Measurements from ENCODE around the gene RAB31. TPM values are rescaled to one million over a fixed set of nuclear protein-coding genes. Genes with fewer than 3 reads are reported as not detected.
"Not testable (repeated sequence)": the region's sequence is repeated elsewhere in the genome, so short reads cannot be mapped to it uniquely, and the experiment has no call there.

RAB31 gene
- total and polyA plus RNA-seq, 5 experiments from 2014 or later: 0.74 to 2.2 (median 1.3) TPM

- ATAC-seq, H3K27ac Mint-ChIP-seq, DNase-seq, H3K4me3 Mint-ChIP-seq, H3K9me3 Mint-ChIP-seq, H3K4me1 Mint-ChIP-seq, POLR2A ChIA-PET, H3K36me3 Mint-ChIP-seq: not testable (repeated sequence)
- H3K27me3 Mint-ChIP-seq: peaks cover 5 to 19% (median 11%) of the 10 kb centered on the region in 5 donors
These were observed 194.2 kb downstream of the RAB31 start for GRCh38 chr18:9902264-9902663.

DNA sequence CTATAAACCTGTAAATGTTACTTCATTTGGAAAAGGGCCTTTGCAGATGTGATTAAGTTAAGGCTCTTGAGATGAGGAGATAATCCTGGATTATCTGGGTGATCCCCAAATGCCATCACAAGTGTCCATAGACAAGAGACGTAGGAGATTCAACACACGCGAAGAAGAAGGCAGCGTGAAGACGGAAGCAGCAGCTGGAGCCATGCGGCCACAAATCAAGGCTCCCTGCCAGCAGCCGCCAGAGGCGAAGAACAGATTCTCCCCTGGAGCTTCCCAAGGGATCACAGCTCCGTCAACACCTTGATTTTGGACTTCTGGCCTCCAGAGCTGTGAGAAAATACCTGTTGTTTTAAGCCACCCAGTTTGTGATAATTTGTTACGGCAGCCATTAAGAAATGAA is 194.7 kb downstream of the RAB31 start:
- Mint-ChIP-seq H3K9me3 (no peaks in the 10 kb centered on the region), H3K27ac (no peak overlapping the region), H3K4me1 (no peaks in the 10 kb centered on the region), H3K27me3 (peaks cover 5 to 25% (median 11%) of the 10 kb centered on the region in 5 donors), H3K36me3 (peaks cover 0 to 3% (median 0%) of the 10 kb centered on the region in 3 donors), H3K4me3 (no peak overlapping the region)
- POLR2A ChIA-PET: no interaction called here
- no peak for ATAC-seq
- no peak for DNase-seq

- H3K27me3 Mint-ChIP-seq: peaks cover 6 to 27% (median 12%) of the 10 kb centered on the region in 5 donors
These were observed 197.4 kb downstream of the RAB31 start for GRCh38 chr18:9905401-9905922.

GRCh38 chr18:9906481-9906880 is 198.4 kb downstream of the RAB31 start:
- peaks cover 6 to 27% (median 11%) of the 10 kb centered on the region in 5 donors for H3K27me3 Mint-ChIP-seq
- DNase-seq: no peak
- POLR2A ChIA-PET: interaction anchor here (1.2 kb wide), 1 partner anchor 8 kb away, joined by 5 read pairs; no protein-coding TSS in a partner anchor
- H3K36me3 Mint-ChIP-seq: peaks cover 0 to 3% (median 0%) of the 10 kb centered on the region in 3 donors
- H3K4me1 Mint-ChIP-seq: peaks cover 0 to 1% (median 0%) of the 10 kb centered on the region in 4 donors
- H3K9me3 Mint-ChIP-seq: no peaks in the 10 kb centered on the region
- no peak overlapping the region for H3K4me3 Mint-ChIP-seq
- no peak overlapping the region for H3K27ac Mint-ChIP-seq
- ATAC-seq: no peak

More at GRCh38 chr18:9905401-9905922, 197.4 kb downstream of the RAB31 start:
- H3K36me3 Mint-ChIP-seq: peaks cover 0 to 3% (median 0%) of the 10 kb centered on the region in 3 donors
- DNase-seq (no peak), ATAC-seq (no peak)
- POLR2A ChIA-PET: no interaction called here
- no peaks in the 10 kb centered on the region for H3K9me3 Mint-ChIP-seq
- H3K4me1 Mint-ChIP-seq: no peaks in the 10 kb centered on the region
- H3K4me3 Mint-ChIP-seq: no peak overlapping the region
- no peak overlapping the region for H3K27ac Mint-ChIP-seq

GRCh38 chr18:9907867-9908266 is 199.8 kb downstream of the RAB31 start:
- POLR2A ChIA-PET: no interaction called here
- Mint-ChIP-seq H3K4me3 (no peak overlapping the region), H3K9me3 (no peaks in the 10 kb centered on the region), H3K36me3 (peaks cover 0 to 3% (median 0%) of the 10 kb centered on the region in 3 donors), H3K27ac (no peak overlapping the region), H3K27me3 (peaks cover 5 to 27% (median 11%) of the 10 kb centered on the region in 5 donors), H3K4me1 (peaks cover 0 to 3% (median 1%) of the 10 kb centered on the region in 4 donors)
- no peak for DNase-seq
- no peak for ATAC-seq

DNA sequence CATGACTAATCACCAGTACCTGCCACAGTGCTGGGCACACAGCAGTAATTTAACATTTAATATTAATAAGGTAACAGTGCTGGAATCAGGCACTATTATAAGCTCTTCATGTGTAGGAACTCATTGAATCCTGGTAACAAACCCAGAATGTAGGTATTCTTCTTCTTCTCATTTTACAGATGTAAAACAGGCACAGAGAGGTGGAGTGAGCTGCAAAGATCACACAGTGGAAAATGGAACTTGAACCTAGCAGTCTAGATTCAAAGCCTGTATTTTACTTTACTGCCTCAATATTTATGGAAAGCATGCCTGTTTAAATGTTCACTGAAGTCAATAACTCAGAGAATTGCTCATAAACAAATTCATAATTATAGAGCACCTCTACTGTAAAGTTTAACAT is 202.0 kb downstream of the RAB31 start:
- H3K4me1 Mint-ChIP-seq: peaks cover under 1 to 10% (median 9%) of the 10 kb centered on the region in 4 donors
- peaks cover 3 to 27% (median 7%) of the 10 kb centered on the region in 5 donors for H3K27me3 Mint-ChIP-seq
- no peaks in the 10 kb centered on the region for H3K9me3 Mint-ChIP-seq
- POLR2A ChIA-PET: no interaction called here
- DNase-seq (no peak), ATAC-seq (no peak)
- H3K36me3 Mint-ChIP-seq: no peaks in the 10 kb centered on the region
- H3K27ac Mint-ChIP-seq: no peak overlapping the region
- H3K4me3 Mint-ChIP-seq: no peak overlapping the region

DNA sequence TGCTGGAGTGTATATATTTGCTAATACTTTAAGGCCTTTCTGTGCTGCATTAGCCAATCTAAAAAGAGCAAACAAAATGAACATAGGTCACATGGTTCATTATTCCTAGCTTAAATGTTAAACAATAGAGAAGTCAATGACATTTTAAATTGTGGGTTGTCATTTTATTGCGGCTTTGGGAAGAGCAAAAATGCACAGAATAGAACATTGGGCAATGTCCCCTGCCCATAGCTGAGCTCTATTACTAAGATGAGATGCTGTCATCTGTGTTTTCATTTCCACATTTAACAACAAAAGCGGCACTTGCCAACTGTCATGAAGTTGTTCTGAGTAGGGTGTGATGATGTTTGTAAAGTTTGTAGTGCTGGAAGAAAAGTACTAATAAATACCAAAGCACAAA is 202.6 kb downstream of the RAB31 start:
- peaks cover 4 to 16% (median 15%) of the 10 kb centered on the region in 4 donors for H3K4me1 Mint-ChIP-seq
- DNase-seq: no peak
- no peaks in the 10 kb centered on the region for H3K9me3 Mint-ChIP-seq
- POLR2A ChIA-PET: no interaction called here
- H3K4me3 Mint-ChIP-seq: no peak overlapping the region
- H3K27ac Mint-ChIP-seq: no peak overlapping the region
- no peak for ATAC-seq
- no peaks in the 10 kb centered on the region for H3K36me3 Mint-ChIP-seq
- peaks cover 3 to 24% (median 6%) of the 10 kb centered on the region in 5 donors for H3K27me3 Mint-ChIP-seq

GRCh38 chr18:9911226-9911625 is 203.1 kb downstream of the RAB31 start:
- DNase-seq (no peak), ATAC-seq (no peak)
- POLR2A ChIA-PET: no interaction called here
- H3K4me3 Mint-ChIP-seq: no peak overlapping the region
- H3K9me3 Mint-ChIP-seq: no peaks in the 10 kb centered on the region
- H3K4me1 Mint-ChIP-seq: peaks cover 10 to 22% (median 20%) of the 10 kb centered on the region in 4 donors
- peaks cover 2 to 18% (median 3%) of the 10 kb centered on the region in 5 donors for H3K27me3 Mint-ChIP-seq
- H3K36me3 Mint-ChIP-seq: no peaks in the 10 kb centered on the region
- no peak overlapping the region for H3K27ac Mint-ChIP-seq

Other genes with a start within 250 kb of the RAB31 start
- 10 to 100 TPM; 46.1 to 53.8 TPM for gene RALBP1, start 232.8 kb upstream of the RAB31 start, total RNA-seq
- 10 to 100 TPM; 43.7 to 47.2 (median 46.7) TPM for gene RALBP1, start 232.8 kb upstream of the RAB31 start, polyA plus RNA-seq
- gene PPP4R1, start 93.7 kb upstream of the RAB31 start, total RNA-seq: 10 to 100 TPM; 33.4 to 34.4 TPM
- 1 to 10 TPM; 3.8 to 6.5 (median 6.4) TPM for gene PPP4R1, start 93.7 kb upstream of the RAB31 start, polyA plus RNA-seq
- not detected for gene TXNDC2, start 177.7 kb downstream of the RAB31 start, total RNA-seq
- gene TXNDC2, start 177.7 kb downstream of the RAB31 start, polyA plus RNA-seq: not detected
- 100 to 1,000 TPM; 119 to 121 TPM for gene VAPA, start 205.7 kb downstream of the RAB31 start, total RNA-seq
- 100 to 1,000 TPM; 187 to 214 (median 199) TPM for gene VAPA, start 205.7 kb downstream of the RAB31 start, polyA plus RNA-seq